ENCODE measurements around the gene BAIAP3. TPM values are rescaled to one million over a fixed set of nuclear protein-coding genes. Genes with fewer than 3 reads are reported as not detected.

The BAIAP3 gene
- total RNA-seq, 1 experiment from 2014 or later = 6.8 TPM

DNA sequence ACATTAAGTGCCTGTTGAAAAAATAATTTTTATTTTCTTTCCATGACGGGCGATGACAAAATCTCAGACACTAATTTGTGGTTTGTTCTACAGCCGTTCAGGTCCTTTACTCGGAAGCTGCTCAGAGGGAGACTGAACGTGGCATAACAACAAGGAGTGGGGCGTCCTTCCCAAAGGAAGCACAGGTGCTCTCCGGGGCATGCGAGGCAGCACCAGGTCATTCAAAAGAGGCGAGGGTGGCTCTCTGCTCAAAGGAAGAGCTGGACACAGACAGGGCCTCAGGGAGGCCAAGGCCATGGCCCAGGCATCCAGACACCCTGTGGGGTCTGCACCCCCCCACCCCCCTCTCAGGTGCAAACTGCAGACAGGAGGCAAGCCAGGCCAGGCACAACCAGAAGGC is 64.9 kb downstream of the BAIAP3 start:
- no peak overlapping the region for H3K4me3 Mint-ChIP-seq
- no peak overlapping the region; a peak in 1 of 7 replicates for H3K27ac Mint-ChIP-seq

More for the DNA sequence above, 64.9 kb downstream of the BAIAP3 start:
- H2BK120ac ChIP-seq (ENCODE audit: low read depth, low read length, poor library complexity, severe bottlenecking) = no peak overlapping the region
- H3K27me3 ChIP-seq (ENCODE audit: insufficient read depth, low read length) = no peaks in the 10 kb centered on the region
- Mint-ChIP-seq H3K4me1 (no peaks in the 10 kb centered on the region), H3K27me3 (ENCODE audit: low read depth) (no peaks in the 10 kb centered on the region), H3K36me3 (ENCODE audit: insufficient read depth in 1 of 3, low read depth in 3 of 3) (peaks cover 7 to 37% (median 32%) of the 10 kb centered on the region in 3 experiments; a peak in 6 of 7 replicates), H3K9me3 (no peaks in the 10 kb centered on the region)
- H3K4ac ChIP-seq (ENCODE audit: low read depth, low read length) = no peak overlapping the region
- no peak overlapping the region for H3K4me2 ChIP-seq (ENCODE audit: insufficient read depth, insufficient read length, low read length)
- H4K20me1 ChIP-seq (ENCODE audit: control insufficient read depth, insufficient read depth, insufficient read length) = no peaks in the 10 kb centered on the region
- no CpG with 5 or more reads among the region's 9 CpGs for WGBS (ENCODE audit: extremely low coverage, insufficient read length, low lambda C conversion rate)
- H3K79me2 ChIP-seq (ENCODE audit: insufficient read depth, low read length) = no peaks in the 10 kb centered on the region
- no peak overlapping the region for H2BK5ac ChIP-seq (ENCODE audit: insufficient read length, low read length)
- H2BK15ac ChIP-seq (ENCODE audit: low read depth, low read length) = no peak overlapping the region
- H3K14ac ChIP-seq (ENCODE audit: insufficient read depth, low read length) = no peak overlapping the region
- no peaks in the 10 kb centered on the region for H3K9me3 ChIP-seq (ENCODE audit: control insufficient read depth, low read depth, low read length)
- H3K23ac ChIP-seq (ENCODE audit: insufficient read length, low read depth, low read length) = no peak overlapping the region
- H2BK12ac ChIP-seq (ENCODE audit: insufficient read length, low read depth, low read length) = no peak overlapping the region
- no peaks in the 10 kb centered on the region for H3K79me1 ChIP-seq (ENCODE audit: insufficient read depth, low read depth, low read length, poor library complexity, severe bottlenecking)
- H3K56ac ChIP-seq (ENCODE audit: insufficient read length, low read depth, low read length) = no peak overlapping the region
- H2AFZ ChIP-seq (ENCODE audit: low read length) = no peak overlapping the region
- H3T11ph ChIP-seq (ENCODE audit: low read length) = no peak overlapping the region
- H3K9ac ChIP-seq (ENCODE audit: extremely low read depth, insufficient read length, low read length) = no peak overlapping the region
- H2BK20ac ChIP-seq (ENCODE audit: low read depth, low read length, poor library complexity, severe bottlenecking) = no peak overlapping the region
- H3K4me1 ChIP-seq (ENCODE audit: insufficient read depth, low read length) = no peaks in the 10 kb centered on the region
- H4K8ac ChIP-seq (replicated peaks; ENCODE audit: insufficient read length, low read depth, low read length) = no peak overlapping the region
- DNase-seq = no peak
- no peak overlapping the region for H3K27ac ChIP-seq (ENCODE audit: insufficient read length, low read depth, low read length)
- H3K23me2 ChIP-seq (ENCODE audit: insufficient read length, low read depth, low read length, poor library complexity, severe bottlenecking) = no peaks in the 10 kb centered on the region
- TF ChIP-seq, protein P1, sequence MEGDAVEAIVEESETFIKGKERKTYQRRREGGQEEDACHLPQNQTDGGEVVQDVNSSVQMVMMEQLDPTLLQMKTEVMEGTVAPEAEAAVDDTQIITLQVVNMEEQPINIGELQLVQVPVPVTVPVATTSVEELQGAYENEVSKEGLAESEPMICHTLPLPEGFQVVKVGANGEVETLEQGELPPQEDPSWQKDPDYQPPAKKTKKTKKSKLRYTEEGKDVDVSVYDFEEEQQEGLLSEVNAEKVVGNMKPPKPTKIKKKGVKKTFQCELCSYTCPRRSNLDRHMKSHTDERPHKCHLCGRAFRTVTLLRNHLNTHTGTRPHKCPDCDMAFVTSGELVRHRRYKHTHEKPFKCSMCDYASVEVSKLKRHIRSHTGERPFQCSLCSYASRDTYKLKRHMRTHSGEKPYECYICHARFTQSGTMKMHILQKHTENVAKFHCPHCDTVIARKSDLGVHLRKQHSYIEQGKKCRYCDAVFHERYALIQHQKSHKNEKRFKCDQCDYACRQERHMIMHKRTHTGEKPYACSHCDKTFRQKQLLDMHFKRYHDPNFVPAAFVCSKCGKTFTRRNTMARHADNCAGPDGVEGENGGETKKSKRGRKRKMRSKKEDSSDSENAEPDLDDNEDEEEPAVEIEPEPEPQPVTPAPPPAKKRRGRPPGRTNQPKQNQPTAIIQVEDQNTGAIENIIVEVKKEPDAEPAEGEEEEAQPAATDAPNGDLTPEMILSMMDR (conservative IDR thresholded peaks at IDR 0.05) = no peak
- no peak overlapping the region for H4K91ac ChIP-seq (ENCODE audit: insufficient read length, low read depth, low read length)
- no peak overlapping the region for H3K18ac ChIP-seq (ENCODE audit: insufficient read length, low read depth, low read length)
- H4K5ac ChIP-seq (ENCODE audit: insufficient read length, low read depth, low read length) = no peak overlapping the region
- H2AK5ac ChIP-seq (ENCODE audit: insufficient read length, low read length) = no peak overlapping the region

Other genes starting within 250 kb of the BAIAP3 start
- not detected in 2 replicates for gene C1QTNF8, start 237.4 kb upstream of the BAIAP3 start, total RNA-seq (2021)
- 41.9 and 43.3 TPM in 2 replicates for gene CACNA1H, start 180.5 kb upstream of the BAIAP3 start, total RNA-seq (2021)
- gene TPSG1, start 108.4 kb upstream of the BAIAP3 start, total RNA-seq (2021) = not detected in 2 replicates
- not detected in 2 replicates for gene TPSB2, start 103.5 kb upstream of the BAIAP3 start, total RNA-seq (2021)
- not detected in 2 replicates for gene TPSAB1, start 92.9 kb upstream of the BAIAP3 start, total RNA-seq (2021)
- gene TPSD1, start 77.6 kb upstream of the BAIAP3 start, total RNA-seq (2021) = not detected in 2 replicates
- gene UBE2I, start 24.0 kb upstream of the BAIAP3 start, total RNA-seq (2021) = 286 and 290 TPM in 2 replicates
- 58.8 and 65.0 TPM in 2 replicates for gene TSR3, start 18.2 kb downstream of the BAIAP3 start, total RNA-seq (2021)
- 29.4 and 29.7 TPM in 2 replicates for gene GNPTG, start 18.3 kb downstream of the BAIAP3 start, total RNA-seq (2021)
- 32.0 and 33.3 TPM in 2 replicates for gene UNKL, start 81.1 kb downstream of the BAIAP3 start, total RNA-seq (2021)
- 11.4 and 12.3 TPM in 2 replicates for gene UQCC4, start 87.1 kb downstream of the BAIAP3 start, total RNA-seq (2021)
- not detected in 2 replicates for gene PERCC1, start 97.4 kb downstream of the BAIAP3 start, total RNA-seq (2021)
- gene CCDC154, start 110.9 kb downstream of the BAIAP3 start, total RNA-seq (2021) = 1.3 and 2.0 TPM in 2 replicates
- gene CLCN7, start 141.4 kb downstream of the BAIAP3 start, total RNA-seq (2021) = 70.0 and 75.3 TPM in 2 replicates
- gene PTX4, start 155.3 kb downstream of the BAIAP3 start, total RNA-seq (2021) = 0.20 TPM in 1 of 2 replicates, not detected in the other
- 93.4 and 98.9 TPM in 2 replicates for gene TELO2, start 159.7 kb downstream of the BAIAP3 start, total RNA-seq (2021)
- gene TMEM204, start 200.0 kb downstream of the BAIAP3 start, total RNA-seq (2021) = not detected in 2 replicates

Data from H9 (cell line).